GM21723 (cell line): ENCODE data around the gene SOX12.

Experiments used
- ATAC-seq: cut with Tn5 transposase; IDR thresholded peaks from one replicate; pipeline ENCODE4 v1.9.1; 2021; ENCODE audit warnings: mild to moderate bottlenecking, moderate library complexity; ENCODE audit not compliant: unreplicated experiment

The SOX12 gene

GRCh38 chr20:325045-325888 lies at the start of gene SOX12:
Gene SOX12 (plus strand): TSS chr20:325552. CDS start chr20:325925, 373 bp downstream.
- ATAC-seq: peak; percentile 67

GRCh38 chr20:275791-276190 lies 49.6 kb upstream of the SOX12 start:
- no peak for ATAC-seq

- no peak for ATAC-seq
These were observed 48.5 kb upstream of the SOX12 start for GRCh38 chr20:276620-277495.

- ATAC-seq: no peak
These were observed 47.9 kb upstream of the SOX12 start for GRCh38 chr20:277496-277781.

- ATAC-seq: no peak
These were observed 47.2 kb upstream of the SOX12 start for GRCh38 chr20:278181-278580.

GRCh38 chr20:278607-279571 lies 46.5 kb upstream of the SOX12 start:
- ATAC-seq: no peak

- no peak for ATAC-seq
These were observed 41.2 kb upstream of the SOX12 start for GRCh38 chr20:284172-284571.

- no peak for ATAC-seq
These were observed 38.8 kb upstream of the SOX12 start for GRCh38 chr20:286508-286907.

GRCh38 chr20:288956-289692 lies 36.2 kb upstream of the SOX12 start:
- no peak for ATAC-seq

- no peak for ATAC-seq
These were observed 35.7 kb upstream of the SOX12 start for GRCh38 chr20:289693-290083.

- peak; percentile 79 for ATAC-seq
These were observed 35.1 kb upstream of the SOX12 start, which contains the start of gene C20orf96 for GRCh38 chr20:290084-290831. Gene C20orf96 (minus strand): TSS chr20:290750. CDS start chr20:290610, 140 bp downstream.

- no peak for ATAC-seq
These were observed 30.8 kb upstream of the SOX12 start for GRCh38 chr20:294602-295001.

GRCh38 chr20:295804-296203 lies 29.5 kb upstream of the SOX12 start:
- no peak for ATAC-seq

GRCh38 chr20:297098-297924 lies 28.0 kb upstream of the SOX12 start, which contains the start of gene ZCCHC3:
Gene ZCCHC3 (plus strand): TSS chr20:297570. CDS start chr20:297587, 17 bp downstream.
- ATAC-seq: peak; percentile 76

- ATAC-seq: peak; percentile 33
These were observed 27.2 kb upstream of the SOX12 start for GRCh38 chr20:297925-298775.

- no peak for ATAC-seq
These were observed 26.5 kb upstream of the SOX12 start for GRCh38 chr20:298776-299391.

GRCh38 chr20:300345-300990 lies 24.9 kb upstream of the SOX12 start:
- ATAC-seq: no peak
